HG03175 (cell line): ENCODE results near the gene ZBTB7C.

Source experiments
- ATAC-seq: cut with Tn5 transposase; IDR thresholded peaks from one replicate; pipeline ENCODE4 v1.9.1; 2021; ENCODE audit warnings: mild to moderate bottlenecking, moderate library complexity; ENCODE audit not compliant: unreplicated experiment

ZBTB7C gene

DNA sequence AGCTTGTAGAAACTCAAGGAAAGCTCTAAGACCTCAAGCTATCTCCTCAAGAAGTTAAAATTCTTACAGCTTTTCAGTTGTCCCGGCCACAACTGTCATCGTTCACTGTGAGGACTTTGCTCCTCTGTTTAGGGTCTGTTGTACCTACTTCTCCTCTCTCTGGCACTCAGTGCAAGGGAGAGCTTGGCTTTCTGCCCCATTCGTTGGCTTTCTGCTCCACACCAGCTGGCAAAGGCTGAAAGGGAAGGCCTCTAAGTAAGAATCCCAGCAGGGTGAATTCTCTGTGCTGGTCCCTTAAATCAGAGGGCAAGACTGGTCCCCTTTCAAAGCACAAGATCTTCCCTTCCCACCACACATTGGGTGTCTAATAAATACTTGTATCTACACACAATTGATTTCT, 17.3 kb downstream of the ZBTB7C start:
- ATAC-seq = no peak

GRCh38 chr18:48390641-48391040, 18.5 kb downstream of the ZBTB7C start:
- ATAC-seq = no peak

DNA sequence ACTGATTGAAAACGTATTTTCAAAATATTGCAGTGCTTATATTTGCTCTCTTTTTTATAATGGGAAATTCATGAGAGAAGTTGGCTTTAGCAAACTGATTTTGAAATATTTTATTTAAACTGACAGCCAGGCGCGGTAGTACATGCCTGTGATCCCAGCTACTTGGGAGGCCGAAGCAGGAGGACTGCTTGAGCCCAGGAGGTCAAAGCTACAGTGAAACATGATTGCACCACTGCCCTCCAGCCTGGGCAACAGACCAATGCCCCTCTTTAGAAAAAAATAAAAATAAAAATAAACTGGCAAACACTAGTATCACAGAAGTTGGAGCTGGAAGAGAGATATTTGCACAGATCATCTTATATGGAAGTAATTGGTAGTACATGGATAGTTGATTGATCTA, 20.7 kb downstream of the ZBTB7C start:
- no peak for ATAC-seq

DNA sequence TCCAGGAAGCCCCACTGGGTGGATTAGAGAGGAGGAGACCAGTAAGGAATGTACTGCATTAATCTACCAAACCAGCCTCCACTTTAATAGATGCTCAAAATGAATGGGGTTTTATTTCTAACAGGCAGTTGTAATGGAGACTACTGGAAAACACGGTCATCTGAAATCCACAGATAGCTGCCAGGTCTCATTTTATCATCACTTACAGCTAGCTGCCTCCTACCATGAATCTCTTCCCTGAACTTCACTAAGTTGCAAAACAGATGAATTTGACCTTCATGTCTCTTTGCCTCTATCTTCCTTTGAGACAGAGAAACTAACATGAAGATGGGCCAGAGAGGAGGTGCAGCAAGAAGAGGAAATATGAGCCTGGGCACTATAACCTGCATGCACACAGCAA, 21.9 kb downstream of the ZBTB7C start:
- ATAC-seq = no peak

GRCh38 chr18:48385596-48385995, 23.6 kb downstream of the ZBTB7C start:
- ATAC-seq = no peak

- no peak for ATAC-seq
Measured at GRCh38 chr18:48376934-48377333, 32.2 kb downstream of the ZBTB7C start.

DNA sequence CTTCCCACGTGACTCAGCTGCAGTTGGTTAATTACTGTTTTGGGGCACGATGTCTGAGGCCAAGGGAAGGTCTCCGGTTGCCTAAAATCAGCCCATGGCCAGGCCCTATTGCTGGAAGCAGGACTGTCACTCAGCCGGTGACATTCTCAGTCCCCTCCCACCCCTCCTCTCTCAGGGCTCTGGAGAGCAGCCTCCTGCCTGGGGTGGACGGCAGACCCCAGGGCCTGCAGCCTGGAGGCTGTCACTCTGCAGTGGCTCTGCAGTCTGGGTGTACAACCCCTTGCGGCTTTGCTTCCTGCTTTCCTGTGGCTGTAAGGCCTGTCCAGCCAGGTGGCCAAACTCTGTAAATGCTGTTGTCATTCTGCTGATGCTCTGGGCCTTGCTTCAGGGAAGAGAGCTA, 32.8 kb downstream of the ZBTB7C start:
- no peak for ATAC-seq

GRCh38 chr18:48375150-48375800, 33.9 kb downstream of the ZBTB7C start:
- ATAC-seq = no peak

- no peak for ATAC-seq
Measured at GRCh38 chr18:48374423-48375149, 34.6 kb downstream of the ZBTB7C start.

DNA sequence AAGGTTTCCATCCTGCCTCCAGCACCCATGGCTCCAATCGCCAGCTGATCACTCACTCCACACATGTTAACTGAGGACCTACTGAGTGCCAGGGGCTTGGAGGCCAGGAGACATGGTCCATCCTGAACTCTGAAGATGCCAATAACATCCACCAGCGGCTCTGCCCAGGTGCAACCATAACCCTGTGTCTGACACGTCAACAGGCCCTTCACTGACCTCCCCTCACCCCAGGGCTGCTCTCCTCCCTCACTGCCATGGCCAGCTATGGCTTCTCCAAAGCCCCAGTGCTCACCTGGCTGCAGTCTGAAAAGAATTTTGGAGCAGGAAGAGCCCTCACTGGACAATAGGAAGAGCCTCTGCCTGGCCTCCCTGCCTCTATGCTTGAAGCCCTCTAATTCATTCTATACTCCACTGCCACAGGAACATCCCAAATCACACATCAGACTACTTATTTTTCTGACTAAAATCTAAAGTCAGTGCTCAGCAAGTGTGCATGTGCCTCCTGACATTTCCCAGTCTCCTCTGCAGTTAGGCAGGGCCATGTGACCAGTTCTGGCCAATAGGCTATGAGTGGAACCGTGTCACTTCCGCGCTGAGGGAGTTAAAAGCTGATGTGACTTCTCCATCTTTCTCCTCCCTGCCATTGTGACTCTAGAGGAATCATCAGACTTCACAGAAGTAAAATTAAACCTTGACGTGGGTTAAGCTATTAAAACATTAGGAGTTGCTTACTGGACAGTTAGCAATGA, 37.2 kb downstream of the ZBTB7C start:
- ATAC-seq = no peak

DNA sequence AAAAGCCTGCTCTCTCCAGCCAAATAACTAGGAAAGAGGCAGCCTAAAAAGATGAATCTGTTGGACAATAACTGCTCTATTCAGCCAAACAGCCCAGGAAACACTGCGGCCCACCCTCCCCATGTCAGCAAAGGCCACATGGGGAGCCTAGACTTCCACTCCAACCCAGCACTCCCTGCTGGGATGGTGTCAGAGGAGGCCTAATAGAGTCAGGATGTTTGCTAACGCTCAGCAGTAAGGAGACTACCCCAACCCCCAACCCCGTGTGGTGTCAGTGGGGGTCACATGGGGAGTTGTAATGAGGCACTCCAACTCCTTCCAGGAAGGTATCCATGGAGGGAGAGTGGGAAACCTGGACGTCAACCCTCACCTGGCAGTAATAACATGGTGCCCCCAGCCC, 41.6 kb downstream of the ZBTB7C start:
- ATAC-seq = no peak

GRCh38 chr18:48365965-48366364, 43.2 kb downstream of the ZBTB7C start:
- no peak for ATAC-seq

DNA sequence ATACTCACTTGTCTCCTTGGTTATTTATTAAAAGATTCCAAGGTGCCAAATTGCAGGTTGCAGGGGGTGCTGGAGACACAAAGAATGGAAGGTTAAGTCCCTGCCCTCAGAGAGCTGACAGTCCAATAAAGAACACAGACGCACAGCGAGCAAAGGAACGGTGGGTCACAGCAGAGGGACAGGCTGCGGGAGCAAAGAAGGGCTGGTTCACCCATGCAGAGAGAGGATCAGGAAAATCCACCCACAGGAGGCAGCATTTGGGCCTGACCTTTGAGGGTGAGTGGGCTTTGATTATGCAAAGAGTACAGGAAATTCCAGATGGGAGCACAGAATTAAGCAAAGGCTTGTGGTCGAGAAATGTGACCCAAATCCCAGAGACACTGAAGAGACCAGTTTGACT, 45.0 kb downstream of the ZBTB7C start:
- no peak for ATAC-seq

DNA sequence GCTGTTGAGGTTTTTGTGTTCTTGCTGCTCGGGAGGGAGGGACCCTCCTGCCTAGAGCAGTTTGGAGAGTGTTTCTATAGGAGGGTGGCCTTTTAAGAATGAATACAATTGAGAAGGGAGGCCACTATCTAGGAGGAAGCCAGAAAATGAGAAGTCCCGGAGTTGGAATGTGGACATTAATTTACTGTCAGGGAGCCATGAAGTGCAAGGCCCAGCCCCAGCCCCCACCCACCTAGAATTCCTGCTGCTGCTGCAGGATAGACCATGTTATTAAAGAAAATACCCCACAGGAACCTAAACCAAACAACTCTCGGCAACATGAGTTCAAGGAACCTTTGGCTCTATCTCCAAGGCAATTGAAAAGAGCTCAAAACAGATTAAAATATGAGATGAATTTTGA, 46.0 kb downstream of the ZBTB7C start:
- ATAC-seq = no peak

GRCh38 chr18:48361801-48362200, 47.4 kb downstream of the ZBTB7C start:
- ATAC-seq = no peak

GRCh38 chr18:48360376-48361021, 48.7 kb downstream of the ZBTB7C start:
- no peak for ATAC-seq

DNA sequence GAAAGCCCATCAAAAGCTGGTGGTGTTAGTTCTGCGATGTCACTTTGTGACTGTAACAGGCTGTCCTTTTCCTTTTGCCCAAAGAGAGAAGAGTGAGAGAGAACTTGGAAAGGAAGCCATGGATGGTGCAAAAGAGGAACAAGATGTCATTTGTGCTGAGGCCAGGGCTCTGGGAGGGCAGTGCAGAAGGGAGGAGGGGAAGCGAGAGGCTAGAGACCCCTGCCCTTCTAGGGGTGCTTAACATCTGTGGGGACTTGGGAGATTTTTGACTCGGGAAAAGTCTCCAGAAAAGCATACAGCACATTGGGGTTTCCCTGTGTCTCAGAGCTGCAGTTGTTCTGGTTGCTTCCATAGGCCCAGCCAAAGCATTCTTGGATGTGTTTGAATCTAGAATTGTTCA, 49.6 kb downstream of the ZBTB7C start:
- ATAC-seq = no peak

- ATAC-seq = no peak
Measured at GRCh38 chr18:48358868-48359267, 50.3 kb downstream of the ZBTB7C start.

- ATAC-seq = no peak
Measured at GRCh38 chr18:48356909-48357631, 52.1 kb downstream of the ZBTB7C start.

DNA sequence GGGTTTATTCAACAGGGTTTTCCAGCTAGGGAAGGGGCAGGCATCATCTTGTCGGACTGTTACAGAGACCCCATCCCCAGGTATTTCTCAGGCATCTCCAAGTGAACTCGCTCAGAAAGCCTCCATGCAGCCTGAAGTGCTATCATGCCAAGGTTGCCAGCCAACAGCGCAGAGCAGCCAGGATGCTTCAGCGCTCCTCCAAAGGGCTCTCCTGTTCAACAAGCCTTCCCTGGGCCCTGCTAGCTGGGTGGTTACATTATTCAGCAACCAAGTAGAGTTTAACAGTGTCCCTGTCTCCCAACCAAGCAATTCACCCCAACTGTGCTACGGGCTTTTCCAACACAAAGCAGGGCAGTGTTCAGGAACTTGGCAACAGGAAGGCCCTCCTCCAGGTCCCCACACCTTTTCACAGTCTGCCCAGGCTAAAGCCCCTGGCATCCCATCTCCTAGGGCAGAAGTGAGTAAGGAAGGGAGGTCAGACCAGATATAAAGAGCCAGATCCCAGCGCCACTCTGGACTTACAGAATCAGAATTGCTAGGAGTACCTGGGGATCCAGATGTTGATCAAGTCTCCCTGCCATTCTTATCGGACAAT, 52.9 kb downstream of the ZBTB7C start:
- ATAC-seq = no peak
